GM10248 (cell line): ENCODE data around the gene PBX3.

ENCODE experiments used
- CTCF ChIA-PET: fragments of 300-600 bp; sonication (Branson Sonifier 250); formaldehyde crosslinking; extraction: SDS; loops from one replicate; lab custom pipeline; 2021; ENCODE audit warnings: antibody characterized with exemption; lab: Yijun Ruan, JAX
- POLR2A ChIA-PET: fragments of 350-650 bp; sonication (Branson Sonifier 250); formaldehyde crosslinking; extraction: SDS; loops from one replicate; lab custom pipeline; 2020; ENCODE audit warnings: antibody characterized with exemption; lab: Yijun Ruan, JAX
- DNase-seq: peaks from one replicate; pipeline ENCODE4 v3.0.0; 2012; ENCODE audit errors: extremely low spot score
- TF ChIP-seq, protein P1 (sequence below): IDR thresholded peaks from 2 replicates; pipeline ENCODE4 v1.5.1; 2012; ENCODE audit warnings: mild to moderate bottlenecking, low read depth; ENCODE audit errors: extremely low read depth, missing control alignments, control extremely low read depth

The PBX3 gene

DNA sequence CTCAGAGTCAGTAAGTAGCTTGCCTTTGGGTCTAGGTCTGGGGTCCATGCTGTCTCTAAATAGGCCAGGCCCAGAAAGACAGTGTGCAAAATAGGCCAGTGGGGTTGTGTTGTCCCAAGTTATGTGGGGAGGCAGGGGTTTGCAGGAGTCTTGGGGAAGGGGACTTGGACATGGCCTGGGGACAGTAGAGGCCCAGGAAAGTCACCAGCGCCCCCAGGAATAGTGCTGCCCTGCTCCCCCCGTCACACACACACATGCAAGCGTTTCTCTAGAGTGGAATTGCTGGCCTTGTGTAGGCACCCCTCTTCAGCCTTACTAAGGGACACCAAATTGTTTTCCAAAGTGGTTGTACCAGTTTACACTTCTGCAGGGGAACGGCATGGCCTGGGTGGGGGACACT is 227.5 kb downstream of the PBX3 start:
- CTCF ChIA-PET: no interaction called here
- DNase-seq: no peak
- POLR2A ChIA-PET: no interaction called here
- TF ChIP-seq, protein P1, sequence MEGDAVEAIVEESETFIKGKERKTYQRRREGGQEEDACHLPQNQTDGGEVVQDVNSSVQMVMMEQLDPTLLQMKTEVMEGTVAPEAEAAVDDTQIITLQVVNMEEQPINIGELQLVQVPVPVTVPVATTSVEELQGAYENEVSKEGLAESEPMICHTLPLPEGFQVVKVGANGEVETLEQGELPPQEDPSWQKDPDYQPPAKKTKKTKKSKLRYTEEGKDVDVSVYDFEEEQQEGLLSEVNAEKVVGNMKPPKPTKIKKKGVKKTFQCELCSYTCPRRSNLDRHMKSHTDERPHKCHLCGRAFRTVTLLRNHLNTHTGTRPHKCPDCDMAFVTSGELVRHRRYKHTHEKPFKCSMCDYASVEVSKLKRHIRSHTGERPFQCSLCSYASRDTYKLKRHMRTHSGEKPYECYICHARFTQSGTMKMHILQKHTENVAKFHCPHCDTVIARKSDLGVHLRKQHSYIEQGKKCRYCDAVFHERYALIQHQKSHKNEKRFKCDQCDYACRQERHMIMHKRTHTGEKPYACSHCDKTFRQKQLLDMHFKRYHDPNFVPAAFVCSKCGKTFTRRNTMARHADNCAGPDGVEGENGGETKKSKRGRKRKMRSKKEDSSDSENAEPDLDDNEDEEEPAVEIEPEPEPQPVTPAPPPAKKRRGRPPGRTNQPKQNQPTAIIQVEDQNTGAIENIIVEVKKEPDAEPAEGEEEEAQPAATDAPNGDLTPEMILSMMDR: no peak

DNA sequence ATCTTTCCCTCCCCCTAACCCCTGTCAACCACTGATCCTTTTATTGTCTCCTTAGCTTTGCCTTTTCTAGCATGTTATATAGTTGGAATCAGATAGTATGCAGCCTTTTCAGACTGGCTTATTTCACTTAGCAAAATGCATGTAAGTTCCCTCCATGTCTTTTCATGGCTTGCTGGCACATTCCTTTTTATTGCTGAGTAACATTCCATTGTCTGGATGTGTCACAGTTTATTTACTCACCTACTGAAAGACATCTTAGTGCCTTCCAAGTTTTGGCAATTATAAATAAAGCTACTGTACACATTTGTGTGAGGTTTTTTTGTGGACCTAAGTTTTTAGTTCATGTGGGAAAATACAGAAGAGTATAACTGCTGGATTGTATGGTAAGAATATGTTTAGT is 230.1 kb downstream of the PBX3 start:
- ChIA-PET CTCF (no interaction called here), POLR2A (no interaction called here)
- TF ChIP-seq, protein P1: no peak
- DNase-seq: no peak

DNA sequence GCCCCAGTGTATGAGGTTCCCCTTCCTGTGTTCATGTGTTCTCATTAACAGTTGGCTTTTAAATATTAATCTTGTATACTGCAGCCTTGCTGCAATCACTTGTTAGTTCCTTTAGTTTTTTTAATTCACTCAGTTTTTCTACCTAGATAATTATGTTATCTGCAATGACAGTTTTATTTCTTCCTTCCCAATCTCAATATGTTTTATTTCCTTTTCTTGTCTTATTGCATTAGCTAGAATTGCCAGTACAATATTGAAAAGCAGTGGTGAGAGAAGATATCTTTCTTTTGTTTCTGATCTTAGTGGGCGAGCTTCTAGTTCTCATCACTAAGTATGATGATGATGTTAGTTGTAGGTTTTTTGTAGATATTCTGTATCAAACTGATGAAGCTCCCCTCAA is 232.2 kb downstream of the PBX3 start:
- POLR2A ChIA-PET: no interaction called here
- CTCF ChIA-PET: no interaction called here
- TF ChIP-seq, protein P1: no peak
- DNase-seq: no peak

DNA sequence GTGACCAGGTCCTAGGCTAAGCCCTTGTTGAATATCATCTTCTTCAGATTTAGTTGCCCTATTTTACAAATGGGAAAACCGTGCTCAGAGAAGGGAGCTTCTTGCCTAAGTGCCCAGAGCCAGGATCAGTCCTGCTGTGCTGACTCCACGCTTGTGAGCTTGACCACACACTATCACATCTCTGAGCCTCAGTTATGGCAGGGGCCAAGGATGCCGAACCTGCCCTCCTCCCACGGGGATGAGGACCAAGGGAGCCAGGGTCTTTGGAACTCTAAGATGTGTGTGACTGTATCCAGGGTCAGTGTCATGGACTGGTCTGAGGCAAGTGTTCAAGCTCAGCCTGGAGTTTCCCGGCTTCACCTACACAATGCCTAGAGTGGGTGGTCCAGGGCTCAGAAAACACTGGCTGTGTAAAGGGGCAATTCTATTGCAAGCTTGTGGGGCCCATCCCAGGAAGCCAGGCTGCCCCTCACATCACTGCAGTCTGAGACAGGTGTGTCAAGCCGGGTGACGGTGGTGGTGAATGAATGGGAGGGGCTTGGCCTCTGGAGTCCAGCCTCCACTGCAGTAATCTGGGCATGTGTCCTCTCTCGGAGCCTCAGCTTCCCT is 235.7 kb downstream of the PBX3 start:
- DNase-seq: no peak
- TF ChIP-seq, protein P1: no peak
- POLR2A ChIA-PET: no interaction called here
- CTCF ChIA-PET: interaction anchor here (1.1 kb wide), 1 partner anchor 26 kb away, joined by 3 read pairs; no protein-coding TSS in a partner anchor

DNA sequence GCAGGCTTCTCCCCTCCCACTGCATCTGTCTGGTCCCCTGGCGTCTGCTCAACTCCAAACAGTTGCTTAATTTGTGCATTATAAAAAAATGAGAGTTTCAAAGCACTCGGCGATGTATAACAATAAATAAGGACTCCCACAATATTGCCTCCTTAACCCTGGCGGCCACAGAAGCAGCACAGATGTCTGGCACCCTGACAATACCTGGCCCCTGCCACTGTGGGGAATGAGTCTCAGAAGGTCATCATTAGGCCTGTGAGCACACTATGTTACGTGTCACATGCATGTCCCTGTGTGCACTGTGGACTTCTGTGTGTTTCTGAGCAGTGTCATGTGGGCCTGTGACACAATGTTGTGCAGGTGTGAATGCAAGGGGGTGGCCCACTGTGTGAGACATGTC is 236.5 kb downstream of the PBX3 start:
- POLR2A ChIA-PET: no interaction called here
- DNase-seq: no peak
- CTCF ChIA-PET: no interaction called here
- TF ChIP-seq, protein P1: no peak

DNA sequence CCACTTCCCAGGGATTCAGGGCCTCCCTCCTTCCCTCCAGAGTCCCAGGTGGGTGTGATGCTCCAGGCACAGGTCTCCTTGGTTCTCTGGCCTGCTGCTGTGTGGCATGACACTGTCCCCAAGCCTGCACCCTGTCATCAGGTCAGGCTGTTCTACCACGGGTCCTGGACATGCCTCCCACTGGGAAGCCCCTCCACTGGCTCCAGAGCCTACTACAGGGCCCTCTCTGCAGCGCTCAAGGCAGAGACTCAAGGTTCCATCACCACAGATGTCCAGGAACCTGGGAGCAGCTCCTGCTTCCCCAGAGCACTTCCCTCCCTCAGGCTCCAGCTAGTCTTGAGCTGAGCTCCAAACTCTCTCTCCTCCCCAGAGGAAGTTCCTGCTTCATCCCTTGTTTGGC is 237.3 kb downstream of the PBX3 start:
- ChIA-PET POLR2A (no interaction called here), CTCF (no interaction called here)
- no peak for DNase-seq
- TF ChIP-seq, protein P1: no peak
